Endodermal cell (in vitro differentiated cells): ENCODE results near the gene RBMS3. TPM values are rescaled to one million over a fixed set of nuclear protein-coding genes. Genes with fewer than 3 reads are reported as not detected.

ENCODE experiments used
- DNase-seq: peaks from one replicate; pipeline ENCODE4 v3.0.0-alpha.2; 2017
- H3K27ac ChIP-seq: 2 replicates; pipeline ENCODE4 v1.5.1; 2013; ENCODE audit warnings: mild to moderate bottlenecking, low read depth, low read length, moderate library complexity
- H3K27me3 ChIP-seq: 2 replicates; pipeline ENCODE4 v1.6.1; 2013; ENCODE audit warnings: mild to moderate bottlenecking, low read length, moderate library complexity; ENCODE audit not compliant: insufficient read depth, control insufficient read depth, poor library complexity, severe bottlenecking
- H3K36me3 ChIP-seq: 2 replicates; pipeline ENCODE4 v1.7.0; 2013; ENCODE audit warnings: mild to moderate bottlenecking, low read length, moderate library complexity; ENCODE audit not compliant: control insufficient read depth, insufficient read depth
- H3K4me1 ChIP-seq: one replicate; pipeline ENCODE4 v1.7.0; 2013; ENCODE audit warnings: low read length; ENCODE audit not compliant: control insufficient read depth, insufficient read depth
- H3K4me3 ChIP-seq: 2 replicates; pipeline ENCODE4 v1.5.1; 2013; ENCODE audit warnings: mild to moderate bottlenecking, low read length, moderate library complexity
- H3K9ac ChIP-seq: 2 replicates; pipeline ENCODE4 v1.6.1; 2013; ENCODE audit warnings: mild to moderate bottlenecking, low read length, moderate library complexity; ENCODE audit not compliant: poor library complexity, severe bottlenecking; ENCODE audit errors: extremely low read depth
- H3K9me3 ChIP-seq: 2 replicates; pipeline ENCODE4 v1.6.1; 2013; ENCODE audit warnings: mild to moderate bottlenecking, low read length, moderate library complexity; ENCODE audit not compliant: control insufficient read depth
- H3K27ac Mint-ChIP-seq: 2 replicates; pipeline ENCODE4 v1.8.0; 2020; ENCODE audit warnings: mixed read lengths
- H3K27me3 Mint-ChIP-seq: 2 replicates; pipeline ENCODE4 v1.8.0; 2021; ENCODE audit warnings: mild to moderate bottlenecking, mixed read lengths; ENCODE audit not compliant: insufficient read depth
- H3K36me3 Mint-ChIP-seq: 2 replicates; pipeline ENCODE4 v1.8.0; 2020; ENCODE audit warnings: low read depth, mixed read lengths
- H3K4me1 Mint-ChIP-seq: 2 replicates; pipeline ENCODE4 v1.8.0; 2020; ENCODE audit warnings: mixed read lengths
- H3K4me3 Mint-ChIP-seq: 2 replicates; pipeline ENCODE4 v1.8.0; 2020; ENCODE audit warnings: mild to moderate bottlenecking, moderate library complexity, mixed read lengths
- H3K9me3 Mint-ChIP-seq: 2 replicates; pipeline ENCODE4 v1.8.0; 2020; ENCODE audit warnings: mild to moderate bottlenecking, mixed read lengths
- CTCF ChIP-seq: fragments of 200-600 bp; sonication (generic); conservative IDR thresholded peaks from 2 replicates; pipeline ENCODE4 v1.5.0; 2021; ENCODE audit warnings: antibody characterized with exemption, mild to moderate bottlenecking
- WGBS, 2 experiments: methylation state at CpG; one replicate each; pipeline versions ENCODE4 v1.1.5 to v1.1.7; 2013; ENCODE audit warnings: missing lambda C conversion rate in 2 of 2, mixed read lengths in 1 of 2; ENCODE audit not compliant: insufficient coverage in 1 of 2, insufficient read length in 1 of 2; 5-methylcytosine and 5-hydroxymethylcytosine counted together
- total RNA-seq, 2 donors: library from RNA; stranded (reverse); fragmentation: NEBNext Ultra II Directional in 1 of 2; extraction: Animal tissue kit (Norgen Biotek cat#: 25700) in 1 of 2; gene quantifications; 2 replicates in 1 of 2; 3 replicates in 1 of 2; pipeline ENCODE4 v1.2.1, GENCODE V29; 2021

Gene RBMS3
- total RNA-seq, 2 donors from 2014 or later = 2.0 to 7.3 TPM

GRCh38 chr3:29771602-29772001 lies 490.7 kb downstream of the RBMS3 start:
- WGBS, 2 experiments = 93 to 97% methylated on average over 2 of the region's 3 CpGs
- H3K27ac ChIP-seq = no peak overlapping the region
- H3K4me3 Mint-ChIP-seq = no peak overlapping the region
- H3K4me1 ChIP-seq = peaks cover 5% of the 10 kb centered on the region
- no peaks in the 10 kb centered on the region for H3K36me3 ChIP-seq
- H3K9me3 ChIP-seq = no peaks in the 10 kb centered on the region
- H3K9me3 Mint-ChIP-seq = no peaks in the 10 kb centered on the region
- no peak for DNase-seq
- H3K4me3 ChIP-seq = no peak overlapping the region
- H3K27me3 Mint-ChIP-seq = no peaks in the 10 kb centered on the region
- no peaks in the 10 kb centered on the region for H3K27me3 ChIP-seq
- no peak for TF ChIP-seq CTCF
- H3K27ac Mint-ChIP-seq = no peak overlapping the region
- no peak overlapping the region for H3K9ac ChIP-seq
- H3K36me3 Mint-ChIP-seq = no peaks in the 10 kb centered on the region
- H3K4me1 Mint-ChIP-seq = peaks cover 23% of the 10 kb centered on the region

- Histone ChIP-seq H3K4me3 (no peak overlapping the region), H3K9ac (no peak overlapping the region), H3K4me1 (peaks cover 5% of the 10 kb centered on the region), H3K27ac (no peak overlapping the region), H3K36me3 (no peaks in the 10 kb centered on the region), H3K27me3 (no peaks in the 10 kb centered on the region), H3K9me3 (no peaks in the 10 kb centered on the region)
- Mint-ChIP-seq H3K4me3 (no peak overlapping the region), H3K9me3 (no peaks in the 10 kb centered on the region), H3K27me3 (no peaks in the 10 kb centered on the region), H3K4me1 (peaks cover 23% of the 10 kb centered on the region), H3K27ac (no peak overlapping the region), H3K36me3 (no peaks in the 10 kb centered on the region)
- DNase-seq = no peak
- 93 to 94% methylated on average over 4 of the region's 4 CpGs for WGBS, 2 experiments
- no peak for TF ChIP-seq CTCF
Measured at GRCh38 chr3:29772436-29772835, 491.6 kb downstream of the RBMS3 start.

GRCh38 chr3:29773481-29773880 lies 492.6 kb downstream of the RBMS3 start:
- H3K27me3 Mint-ChIP-seq = no peaks in the 10 kb centered on the region
- no peaks in the 10 kb centered on the region for H3K9me3 Mint-ChIP-seq
- Histone ChIP-seq H3K9ac (no peak overlapping the region), H3K36me3 (no peaks in the 10 kb centered on the region), H3K27me3 (no peaks in the 10 kb centered on the region), H3K27ac (no peak overlapping the region), H3K9me3 (no peaks in the 10 kb centered on the region), H3K4me3 (no peak overlapping the region), H3K4me1 (peaks cover 5% of the 10 kb centered on the region)
- H3K36me3 Mint-ChIP-seq = no peaks in the 10 kb centered on the region
- TF ChIP-seq CTCF = no peak
- no peak overlapping the region for H3K4me3 Mint-ChIP-seq
- WGBS, 2 experiments = 88 to 93% methylated on average over 2 to 4 of the region's 4 CpGs
- DNase-seq = no peak
- H3K27ac Mint-ChIP-seq = no peak overlapping the region
- peaks cover 28% of the 10 kb centered on the region for H3K4me1 Mint-ChIP-seq
